Spinal cord (tissue), 10 donors: ENCODE measurements around the gene TCP11L1. TPM values are rescaled to one million over a fixed set of nuclear protein-coding genes. Genes with fewer than 3 reads are reported as not detected.
A peak's percentile ranks its signal among the peaks of the same experiment; 100 is the strongest.
"Not testable (repeated sequence)": the region's sequence is repeated elsewhere in the genome, so short reads cannot be mapped to it uniquely, and the experiment has no call there.

ENCODE experiments used
- DNase-seq, 6 donors: peaks; one replicate each; pipeline versions ENCODE4 v3.0.0 to v3.0.0-alpha.2; 2013 to 2015; ENCODE audit warnings: low spot score in 6 of 6, low read depth in 4 of 6
- H3K27ac ChIP-seq: one replicate; pipeline ENCODE4 v1.5.1; 2013; ENCODE audit warnings: low read depth, low read length, control low read depth
- H3K27me3 ChIP-seq: one replicate; pipeline ENCODE4 v1.6.1; 2013; ENCODE audit warnings: low read length; ENCODE audit not compliant: control insufficient read depth, insufficient read depth
- H3K36me3 ChIP-seq: one replicate; pipeline ENCODE4 v1.6.1; 2013; ENCODE audit warnings: low read length; ENCODE audit not compliant: control insufficient read depth, insufficient read depth
- H3K4me1 ChIP-seq: one replicate; pipeline ENCODE4 v1.6.1; 2013; ENCODE audit warnings: low read length; ENCODE audit not compliant: control insufficient read depth, insufficient read depth
- H3K4me3 ChIP-seq: one replicate; pipeline ENCODE4 v1.5.1; 2013; ENCODE audit warnings: low read depth, low read length, control low read depth
- H3K9me3 ChIP-seq: one replicate; pipeline ENCODE4 v1.6.1; 2013; ENCODE audit warnings: low read length; ENCODE audit not compliant: control insufficient read depth, insufficient read depth
- WGBS: methylation state at CpG from one replicate; pipeline ENCODE4 v1.1.5; 2013; ENCODE audit warnings: missing lambda C conversion rate; ENCODE audit not compliant: insufficient coverage; 5-methylcytosine and 5-hydroxymethylcytosine counted together
- polyA plus RNA-seq, 2 donors: library from polyadenylated mRNA; unstranded; fragments of 120-200 nt; gene quantifications; one replicate each; pipeline ENCODE4 v1.2.1, GENCODE V29; 2013; ENCODE audit not compliant: insufficient read length in 2 of 2
- small RNA-seq: library from RNA; depleted of rRNA; stranded (forward); fragments of <200 nt; gene quantifications from one replicate; pipeline ENCODE3, GENCODE V24; 2014; ENCODE audit warnings: low replicate concordance
- total RNA-seq, 2 donors: library from RNA; depleted of rRNA in 1 of 2; stranded (reverse); fragments of 120-200 nt in 1 of 2; fragments of >200 nt in 1 of 2; gene quantifications; one replicate each; pipeline versions ENCODE4 v1.2.3 to v1.2.4, GENCODE V29; 2013 to 2014
- donor health status: healthy.

Gene TCP11L1
- total and polyA plus RNA-seq, 4 donors: 15.1 to 33.4 (median 18.3) TPM

DNA sequence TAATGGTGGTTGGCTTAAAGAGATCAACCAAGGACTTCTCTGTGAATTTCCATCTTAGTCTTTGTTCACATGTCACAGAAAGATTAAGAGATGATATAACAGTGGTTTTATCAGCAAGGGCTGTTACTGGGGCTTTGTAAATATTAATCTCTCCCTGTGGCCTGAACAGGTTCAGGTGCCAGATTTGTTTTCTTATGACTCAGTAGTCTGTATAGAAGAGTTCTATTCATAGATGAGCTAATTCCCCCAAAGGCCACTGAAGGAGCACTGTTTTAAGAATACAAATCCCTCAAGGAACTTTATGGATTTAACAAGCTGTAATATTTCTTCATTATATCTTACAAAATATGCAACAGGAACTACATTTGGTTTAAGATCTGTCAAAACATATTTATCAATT is 50.4 kb downstream of the TCP11L1 start:
- no peaks in the 10 kb centered on the region for H3K27me3 ChIP-seq

GRCh38 chr11:33094157-33094556 is 54.8 kb downstream of the TCP11L1 start:
- H3K36me3 ChIP-seq: peaks cover 15% of the 10 kb centered on the region
- no peaks in the 10 kb centered on the region for H3K27me3 ChIP-seq
- no peaks in the 10 kb centered on the region for H3K9me3 ChIP-seq
- DNase-seq: no peak
- no CpG with 5 or more reads among the region's 1 CpG for WGBS
- no peak overlapping the region for H3K27ac ChIP-seq
- no peaks in the 10 kb centered on the region for H3K4me1 ChIP-seq
- H3K4me3 ChIP-seq: no peak overlapping the region

More for the DNA sequence above, 50.4 kb downstream of the TCP11L1 start:
- H3K4me3 ChIP-seq: no peak overlapping the region
- H3K9me3 ChIP-seq: no peaks in the 10 kb centered on the region
- DNase-seq: no peak
- no peak overlapping the region for H3K27ac ChIP-seq
- no peaks in the 10 kb centered on the region for H3K4me1 ChIP-seq
- peaks cover 10% of the 10 kb centered on the region for H3K36me3 ChIP-seq

DNA sequence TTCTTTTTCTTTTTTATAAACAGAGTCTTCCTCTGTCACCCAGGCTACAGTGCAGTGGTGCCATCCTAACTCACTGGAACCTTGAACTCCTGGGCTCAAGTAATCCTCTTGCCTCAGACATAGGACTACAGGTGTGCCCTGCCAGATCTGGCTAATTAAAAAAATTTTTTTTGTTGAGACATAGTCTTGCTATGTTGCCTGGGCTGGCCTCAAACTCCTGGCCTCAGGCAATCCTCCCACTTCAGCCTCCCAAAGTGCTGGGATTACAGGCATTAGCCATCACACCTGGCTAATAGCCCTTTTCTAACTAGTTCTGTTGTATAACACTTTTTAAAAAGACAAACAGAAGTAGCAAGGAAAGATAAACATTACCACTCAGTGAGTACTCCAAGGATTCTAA is 64.5 kb downstream of the TCP11L1 start:
- DNase-seq: no peak
- no peak overlapping the region for H3K4me3 ChIP-seq
- H3K36me3 ChIP-seq: peaks cover 5% of the 10 kb centered on the region
- no peaks in the 10 kb centered on the region for H3K9me3 ChIP-seq
- no peak overlapping the region for H3K27ac ChIP-seq
- H3K27me3 ChIP-seq: no peaks in the 10 kb centered on the region
- no peaks in the 10 kb centered on the region for H3K4me1 ChIP-seq

- Histone ChIP-seq H3K27me3 (no peaks in the 10 kb centered on the region), H3K36me3 (no peaks in the 10 kb centered on the region), H3K4me3 (no peak overlapping the region), H3K4me1 (no peaks in the 10 kb centered on the region), H3K9me3 (no peaks in the 10 kb centered on the region), H3K27ac (no peak overlapping the region)
- DNase-seq: no peak
These were observed 70.0 kb downstream of the TCP11L1 start for GRCh38 chr11:33109294-33109895.

DNA sequence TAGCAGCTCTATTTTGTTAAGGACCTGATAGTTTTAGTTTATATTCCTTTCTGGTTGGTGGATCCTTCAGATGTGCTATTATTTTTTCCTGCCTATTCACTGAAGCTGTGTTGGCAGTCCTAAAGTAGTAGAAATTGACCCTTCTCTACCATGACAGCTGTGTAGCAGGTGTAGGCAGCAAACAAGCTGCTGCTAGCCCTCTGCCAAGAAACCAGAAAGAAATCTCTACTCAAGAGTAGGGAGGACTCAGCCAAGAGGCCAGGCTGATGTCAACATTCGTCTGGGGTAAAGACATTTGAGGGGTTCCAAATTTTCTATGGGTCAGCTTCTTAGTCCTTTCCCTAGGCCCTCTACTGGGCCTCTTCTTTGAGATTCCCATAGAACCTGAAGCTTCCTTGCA is 70.7 kb downstream of the TCP11L1 start:
- H3K27ac ChIP-seq: no peak overlapping the region
- WGBS: no CpG with 5 or more reads among the region's 1 CpG
- no peaks in the 10 kb centered on the region for H3K4me1 ChIP-seq
- no peaks in the 10 kb centered on the region for H3K36me3 ChIP-seq
- no peaks in the 10 kb centered on the region for H3K27me3 ChIP-seq
- H3K9me3 ChIP-seq: no peaks in the 10 kb centered on the region
- peak in 1 of 6 donors; percentile 15 for DNase-seq
- H3K4me3 ChIP-seq: no peak overlapping the region

GRCh38 chr11:33116535-33116934 is 77.2 kb downstream of the TCP11L1 start:
- no peak overlapping the region for H3K27ac ChIP-seq
- no peak for DNase-seq

GRCh38 chr11:33122696-33123095 is 83.3 kb downstream of the TCP11L1 start:
- not testable (repeated sequence) for DNase-seq, H3K36me3 ChIP-seq, H3K27ac ChIP-seq, H3K4me1 ChIP-seq, H3K9me3 ChIP-seq, H3K27me3 ChIP-seq, H3K4me3 ChIP-seq
- no CpG with 5 or more reads among the region's 1 CpG for WGBS

More at GRCh38 chr11:33116535-33116934, 77.2 kb downstream of the TCP11L1 start:
- no peaks in the 10 kb centered on the region for H3K4me1 ChIP-seq
- H3K4me3 ChIP-seq: no peak overlapping the region
- H3K36me3 ChIP-seq: no peaks in the 10 kb centered on the region
- no peaks in the 10 kb centered on the region for H3K9me3 ChIP-seq
- H3K27me3 ChIP-seq: no peaks in the 10 kb centered on the region

Small RNAs within 50 kb of the gene (small RNA-seq; reads per million reads assigned to genes)
- gene RF00019: not detected

Other genes with a start within 250 kb of the TCP11L1 start
- gene CCDC73, start 244.9 kb upstream of the TCP11L1 start, total RNA-seq: under 1 TPM in 1 of 2 donors, not detected in 1; 0.06 TPM
- gene CCDC73, start 244.9 kb upstream of the TCP11L1 start, polyA plus RNA-seq: under 1 TPM; 0.33 to 0.36 TPM
- gene PRRG4, start 209.6 kb upstream of the TCP11L1 start, total RNA-seq: 1 to 10 TPM in 1 of 2 donors, under 1 TPM in 1; 0.61 to 1.6 TPM
- under 1 TPM; 0.84 to 0.98 TPM for gene PRRG4, start 209.6 kb upstream of the TCP11L1 start, polyA plus RNA-seq
- 10 to 100 TPM; 51.2 to 55.4 TPM for gene QSER1, start 146.8 kb upstream of the TCP11L1 start, total RNA-seq
- gene QSER1, start 146.8 kb upstream of the TCP11L1 start, polyA plus RNA-seq: 10 to 100 TPM; 19.6 to 28.7 TPM
- gene DEPDC7, start 23.7 kb upstream of the TCP11L1 start, total RNA-seq: 10 to 100 TPM in 1 of 2 donors, 1 to 10 TPM in 1; 5.3 to 12.7 TPM
- gene DEPDC7, start 23.7 kb upstream of the TCP11L1 start, polyA plus RNA-seq: 1 to 10 TPM; 3.1 to 5.6 TPM
- 10 to 100 TPM; 24.3 to 43.1 TPM for gene CSTF3, start 121.9 kb downstream of the TCP11L1 start, total RNA-seq
- gene CSTF3, start 121.9 kb downstream of the TCP11L1 start, polyA plus RNA-seq: 10 to 100 TPM; 67.3 to 75.3 TPM
- 100 to 1,000 TPM; 131 to 169 TPM for gene HIPK3, start 217.8 kb downstream of the TCP11L1 start, total RNA-seq
- gene HIPK3, start 217.8 kb downstream of the TCP11L1 start, polyA plus RNA-seq: 10 to 100 TPM; 26.1 to 36.4 TPM